Measurements from ENCODE around the gene TPRG1.

TPRG1 gene

DNA sequence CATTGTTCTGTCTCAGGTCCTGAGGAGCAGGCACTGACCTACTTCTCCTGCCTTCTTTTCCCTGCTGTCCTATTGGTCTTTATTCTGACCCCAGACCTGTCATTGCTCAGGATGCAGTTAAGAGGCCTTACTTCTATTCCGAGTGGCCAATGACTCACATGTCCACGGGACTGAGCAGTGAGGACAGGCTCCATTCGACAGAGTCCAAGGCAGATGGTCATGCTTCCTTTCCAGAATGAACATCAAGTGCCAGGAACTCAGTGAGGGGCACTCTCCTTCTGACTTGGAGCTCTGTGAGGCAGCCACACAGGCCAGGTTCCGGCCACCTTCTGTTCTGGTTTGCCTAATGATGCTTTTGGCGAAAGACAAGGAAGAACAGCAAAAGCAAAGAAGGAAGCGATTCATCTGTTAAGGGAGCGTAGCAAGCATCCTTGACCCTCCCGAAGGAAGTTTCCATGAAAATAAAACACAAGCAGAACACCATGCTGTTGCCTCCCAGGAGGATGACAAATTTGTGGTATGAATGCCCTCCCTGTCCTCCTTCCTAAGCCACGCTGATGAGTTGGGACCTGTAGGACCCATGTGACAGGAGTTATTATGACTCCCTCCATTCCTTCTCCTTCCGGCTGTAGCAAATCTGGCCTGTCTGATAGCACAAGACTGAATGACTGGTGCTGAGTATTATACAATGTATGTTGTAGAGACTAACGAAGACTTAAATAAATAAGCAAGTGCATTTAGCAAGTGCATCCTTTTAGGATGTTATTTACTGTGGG lies 14.4 kb upstream of the TPRG1 start:
- Mint-ChIP-seq H3K27ac (no peak overlapping the region), H3K4me3 (no peak overlapping the region), H3K9me3 (peaks cover 11% of the 10 kb centered on the region), H3K36me3 (ENCODE audit: low read depth) (no peaks in the 10 kb centered on the region), H3K27me3 (ENCODE audit: low read depth, poor library complexity) (peaks cover 26% of the 10 kb centered on the region), H3K4me1 (peaks cover 11% of the 10 kb centered on the region)
- DNase-seq, result no peak
- TF ChIP-seq, protein P1, sequence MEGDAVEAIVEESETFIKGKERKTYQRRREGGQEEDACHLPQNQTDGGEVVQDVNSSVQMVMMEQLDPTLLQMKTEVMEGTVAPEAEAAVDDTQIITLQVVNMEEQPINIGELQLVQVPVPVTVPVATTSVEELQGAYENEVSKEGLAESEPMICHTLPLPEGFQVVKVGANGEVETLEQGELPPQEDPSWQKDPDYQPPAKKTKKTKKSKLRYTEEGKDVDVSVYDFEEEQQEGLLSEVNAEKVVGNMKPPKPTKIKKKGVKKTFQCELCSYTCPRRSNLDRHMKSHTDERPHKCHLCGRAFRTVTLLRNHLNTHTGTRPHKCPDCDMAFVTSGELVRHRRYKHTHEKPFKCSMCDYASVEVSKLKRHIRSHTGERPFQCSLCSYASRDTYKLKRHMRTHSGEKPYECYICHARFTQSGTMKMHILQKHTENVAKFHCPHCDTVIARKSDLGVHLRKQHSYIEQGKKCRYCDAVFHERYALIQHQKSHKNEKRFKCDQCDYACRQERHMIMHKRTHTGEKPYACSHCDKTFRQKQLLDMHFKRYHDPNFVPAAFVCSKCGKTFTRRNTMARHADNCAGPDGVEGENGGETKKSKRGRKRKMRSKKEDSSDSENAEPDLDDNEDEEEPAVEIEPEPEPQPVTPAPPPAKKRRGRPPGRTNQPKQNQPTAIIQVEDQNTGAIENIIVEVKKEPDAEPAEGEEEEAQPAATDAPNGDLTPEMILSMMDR (IDR thresholded peaks at IDR 0.05), result no peak

DNA sequence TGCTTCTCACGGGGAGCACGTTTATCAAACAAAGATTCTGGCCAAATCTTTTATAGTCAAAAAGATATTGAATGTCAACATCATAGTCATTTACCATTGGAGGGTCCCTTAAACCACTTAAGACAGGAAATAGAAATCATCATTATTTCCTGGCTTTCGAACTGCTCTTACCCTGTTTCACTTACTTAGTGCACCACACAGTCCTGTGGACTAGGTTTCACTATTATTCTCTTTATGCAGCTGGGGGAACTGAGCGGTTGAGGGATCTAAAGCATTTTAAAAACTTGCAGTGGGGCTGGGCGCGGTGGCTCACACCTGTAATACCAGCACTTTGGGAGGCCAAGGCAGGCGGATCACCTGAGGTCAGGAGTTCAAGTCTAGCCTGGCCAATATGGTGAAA lies 13.7 kb upstream of the TPRG1 start:
- peaks cover 11% of the 10 kb centered on the region for H3K4me1 Mint-ChIP-seq
- peaks cover 26% of the 10 kb centered on the region for H3K27me3 Mint-ChIP-seq (ENCODE audit: low read depth, poor library complexity)
- no peaks in the 10 kb centered on the region for H3K36me3 Mint-ChIP-seq (ENCODE audit: low read depth)
- H3K4me3 Mint-ChIP-seq, result no peak overlapping the region
- H3K27ac Mint-ChIP-seq, result no peak overlapping the region
- DNase-seq, result no peak
- TF ChIP-seq, protein P1 (IDR thresholded peaks at IDR 0.05), result no peak
- peaks cover 11% of the 10 kb centered on the region for H3K9me3 Mint-ChIP-seq

DNA sequence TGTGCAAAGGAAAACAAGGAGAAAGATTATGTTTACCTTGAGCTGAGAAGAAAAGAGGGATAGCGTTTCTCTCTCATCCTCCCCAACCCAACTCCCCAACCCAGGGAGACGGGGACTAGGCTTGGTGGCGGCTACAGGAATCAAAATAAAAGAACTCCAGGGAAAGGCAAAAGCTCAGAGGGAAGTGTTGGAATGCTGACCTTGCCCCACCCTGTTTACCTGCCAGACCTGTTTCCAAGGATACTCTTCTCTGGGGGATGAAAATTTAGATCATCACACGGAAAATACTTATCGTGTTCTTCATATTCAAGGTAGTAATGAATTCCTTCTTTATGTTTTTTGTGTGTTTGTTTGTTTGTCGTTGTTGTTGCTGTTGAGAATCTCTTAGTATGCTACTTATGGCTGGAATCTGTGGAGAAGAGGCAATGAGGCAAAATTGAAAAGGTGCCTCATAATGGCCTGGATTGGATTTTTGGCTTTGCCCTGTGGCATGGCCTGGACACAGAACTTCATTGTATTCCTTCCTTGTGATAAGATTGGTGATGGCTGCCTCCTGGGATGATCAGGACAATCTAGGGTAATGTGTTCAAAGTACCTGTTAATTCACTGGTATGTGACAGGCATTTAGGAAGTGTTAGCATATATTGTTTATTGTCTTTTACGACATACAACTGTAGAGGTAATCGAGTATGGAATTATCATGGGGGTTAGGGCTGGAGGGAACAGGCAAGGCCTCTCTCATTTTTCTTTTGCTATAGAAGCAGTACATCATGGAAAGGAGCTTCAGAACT lies 11.1 kb upstream of the TPRG1 start:
- H3K27ac Mint-ChIP-seq, result no peak overlapping the region
- H3K4me3 Mint-ChIP-seq, result no peak overlapping the region
- H3K9me3 Mint-ChIP-seq, result peaks cover 5% of the 10 kb centered on the region
- TF ChIP-seq, protein P1 (IDR thresholded peaks at IDR 0.05), result no peak
- H3K27me3 Mint-ChIP-seq (ENCODE audit: low read depth, poor library complexity), result peaks cover 21% of the 10 kb centered on the region
- peaks cover 11% of the 10 kb centered on the region for H3K4me1 Mint-ChIP-seq
- no peaks in the 10 kb centered on the region for H3K36me3 Mint-ChIP-seq (ENCODE audit: low read depth)
- DNase-seq, result no peak

DNA sequence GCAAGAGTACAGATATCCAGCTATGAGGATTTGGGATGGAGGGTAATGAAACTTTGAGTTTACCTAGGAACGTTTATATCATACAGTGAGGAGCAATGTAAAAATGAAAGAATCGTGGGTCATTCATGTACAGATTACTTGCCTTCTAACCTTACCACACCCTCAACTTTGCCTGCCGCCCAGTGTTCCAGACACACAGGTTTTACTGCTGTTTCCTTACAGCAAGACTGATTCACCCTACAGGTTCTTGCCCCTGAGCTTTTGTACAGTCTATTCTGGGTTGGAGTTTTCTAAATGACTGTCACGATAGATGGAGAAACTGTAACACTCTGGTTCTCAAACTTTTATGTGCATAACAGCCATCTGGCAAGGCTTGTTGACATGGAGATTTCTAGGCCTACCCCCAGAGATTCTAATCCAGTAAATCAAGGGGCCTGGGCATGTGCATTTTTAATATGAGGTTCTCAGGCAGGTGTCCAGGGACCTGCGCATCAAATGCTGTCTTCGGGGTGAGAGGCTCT lies 6.6 kb upstream of the TPRG1 start:
- Mint-ChIP-seq H3K36me3 (ENCODE audit: low read depth) (no peaks in the 10 kb centered on the region), H3K27ac (no peak overlapping the region), H3K4me1 (peaks cover 7% of the 10 kb centered on the region), H3K4me3 (no peak overlapping the region), H3K27me3 (ENCODE audit: low read depth, poor library complexity) (peaks cover 9% of the 10 kb centered on the region), H3K9me3 (no peaks in the 10 kb centered on the region)
- DNase-seq, result no peak
- TF ChIP-seq, protein P1 (IDR thresholded peaks at IDR 0.05), result no peak

DNA sequence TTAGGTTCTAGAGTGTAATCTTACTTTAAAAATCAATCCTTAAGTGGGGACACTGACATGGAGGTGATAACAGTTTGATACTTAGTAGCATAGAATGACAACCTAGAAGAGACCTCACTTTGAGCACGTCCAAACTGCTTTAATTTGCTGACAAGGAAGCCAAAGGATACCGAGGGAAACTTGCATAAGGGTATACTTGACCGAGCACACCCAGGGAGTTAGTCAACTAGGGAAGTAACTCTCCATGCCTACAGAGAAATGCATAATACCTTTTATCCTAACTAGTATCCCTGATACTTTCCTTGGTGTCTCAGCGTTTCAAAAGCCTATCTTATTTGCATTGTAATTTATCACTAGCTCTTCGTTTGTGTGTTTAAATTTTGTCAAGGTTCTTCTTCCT lies 5.5 kb upstream of the TPRG1 start:
- H3K27me3 Mint-ChIP-seq (ENCODE audit: low read depth, poor library complexity), result peaks cover 4% of the 10 kb centered on the region
- no peaks in the 10 kb centered on the region for H3K36me3 Mint-ChIP-seq (ENCODE audit: low read depth)
- TF ChIP-seq, protein P1 (IDR thresholded peaks at IDR 0.05), result no peak
- no peaks in the 10 kb centered on the region for H3K4me1 Mint-ChIP-seq
- no peak overlapping the region for H3K4me3 Mint-ChIP-seq
- H3K9me3 Mint-ChIP-seq, result no peaks in the 10 kb centered on the region
- no peak overlapping the region for H3K27ac Mint-ChIP-seq
- DNase-seq, result no peak
